ENCODE data around the gene CSPG4. TPM values are rescaled to one million over a fixed set of nuclear protein-coding genes. Genes with fewer than 3 reads are reported as not detected.

Gene CSPG4
- total and polyA plus RNA-seq, 10 donors: 0.89 to 28.6 (median 7.4) TPM

DNA sequence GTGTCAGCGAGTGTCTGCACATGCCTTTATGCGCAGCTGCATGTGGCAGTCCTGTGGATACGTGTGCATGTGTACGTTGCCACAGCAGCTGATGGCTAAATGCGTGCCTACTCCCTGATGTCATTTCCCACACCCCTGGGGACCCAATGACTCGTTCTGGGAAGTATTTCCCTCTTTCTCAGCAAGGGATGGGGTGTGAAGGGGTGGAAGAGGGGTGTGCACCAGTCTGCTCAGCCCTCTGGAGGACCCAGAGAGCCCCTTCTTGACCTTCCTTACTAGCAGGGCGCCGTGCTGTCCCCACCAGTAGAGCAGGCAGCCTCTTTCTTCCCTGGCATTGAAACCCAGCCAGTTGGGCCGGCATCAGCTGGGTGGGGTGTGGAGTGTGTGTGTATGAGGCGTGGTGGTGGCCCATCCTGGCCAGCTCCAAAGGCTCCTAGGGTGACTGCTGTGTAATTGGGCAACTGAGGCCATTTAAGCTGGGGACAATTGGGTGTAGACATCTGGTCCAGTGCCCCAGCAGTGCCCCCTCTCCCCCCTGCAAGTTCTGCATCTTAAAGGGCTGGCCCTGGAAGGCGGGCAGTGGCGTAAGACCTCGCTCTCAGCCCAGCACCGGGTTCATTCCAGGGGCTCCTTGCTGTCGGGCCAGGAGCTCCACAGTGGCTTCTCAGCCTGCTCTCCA, 45.7 kb downstream of the CSPG4 start:
- H3K27me3 ChIP-seq (replicated peaks in 1 of 7): no peaks in the 10 kb centered on the region
- H3K4me3 ChIP-seq: no peak overlapping the region
- 51 to 70% (median 66%) methylated on average over 12 to 15 of the region's 15 CpGs for WGBS, 5 donors
- TF ChIP-seq POLR2AphosphoS5 (IDR thresholded peaks at IDR 0.05) (peak in 2 of 3 donors; percentile 40 to 48), POLR2A (IDR thresholded peaks at IDR 0.05) (no peak)
- H3K4me1 ChIP-seq: peaks cover 0 to 30% (median 12%) of the 10 kb centered on the region in 6 donors
- peak overlapping the region in 6 of 8 donors; percentile 22 to 49 (median 34) for H3K27ac ChIP-seq
- peak; percentile 63 for DNase-seq
- no peaks in the 10 kb centered on the region for H3K36me3 ChIP-seq
- intact Hi-C loops (cut with DNase I; ENCODE audit: low total_unique reads): no loop called here
- no peaks in the 10 kb centered on the region for H3K9me3 ChIP-seq

DNA sequence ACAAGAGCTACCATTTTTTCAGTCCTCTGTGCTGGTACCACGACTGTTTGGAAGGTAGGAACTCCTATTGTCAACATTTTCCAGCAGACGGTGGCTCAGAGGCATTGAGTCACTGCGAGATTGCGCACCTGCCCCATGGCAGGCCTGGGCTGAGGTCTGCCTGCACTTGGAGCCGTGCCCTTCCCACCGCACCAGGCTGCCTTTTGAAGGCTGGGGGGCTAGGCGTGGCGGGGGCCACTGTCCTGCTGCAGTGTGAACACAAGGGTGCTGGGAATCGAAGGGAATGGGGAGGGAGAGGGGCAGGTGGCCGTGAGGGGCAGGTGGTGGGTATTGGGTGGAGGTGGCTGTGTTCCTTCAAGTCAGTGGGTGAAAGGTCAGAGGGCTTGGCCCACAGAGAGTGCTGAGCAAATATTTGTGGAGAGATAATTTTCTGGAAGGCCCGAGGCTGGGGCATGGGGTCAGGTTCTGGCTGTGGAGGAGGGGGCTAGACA, 48.7 kb downstream of the CSPG4 start:
- TF ChIP-seq POLR2AphosphoS5 (IDR thresholded peaks at IDR 0.05) (peak in 1 of 3 donors; percentile 41), POLR2A (IDR thresholded peaks at IDR 0.05) (no peak)
- Histone ChIP-seq H3K27me3 (replicated peaks in 1 of 7) (no peaks in the 10 kb centered on the region), H3K27ac (no peak overlapping the region), H3K4me3 (no peak overlapping the region), H3K9me3 (no peaks in the 10 kb centered on the region), H3K36me3 (peaks cover 0 to 7% (median 0%) of the 10 kb centered on the region in 6 donors), H3K4me1 (peaks cover 2 to 51% (median 22%) of the 10 kb centered on the region in 6 donors)
- intact Hi-C loops (cut with DNase I; ENCODE audit: low total_unique reads): no loop called here
- DNase-seq: no peak
- WGBS, 5 donors: 82 to 86% (median 85%) methylated on average over 5 to 11 of the region's 11 CpGs

DNA sequence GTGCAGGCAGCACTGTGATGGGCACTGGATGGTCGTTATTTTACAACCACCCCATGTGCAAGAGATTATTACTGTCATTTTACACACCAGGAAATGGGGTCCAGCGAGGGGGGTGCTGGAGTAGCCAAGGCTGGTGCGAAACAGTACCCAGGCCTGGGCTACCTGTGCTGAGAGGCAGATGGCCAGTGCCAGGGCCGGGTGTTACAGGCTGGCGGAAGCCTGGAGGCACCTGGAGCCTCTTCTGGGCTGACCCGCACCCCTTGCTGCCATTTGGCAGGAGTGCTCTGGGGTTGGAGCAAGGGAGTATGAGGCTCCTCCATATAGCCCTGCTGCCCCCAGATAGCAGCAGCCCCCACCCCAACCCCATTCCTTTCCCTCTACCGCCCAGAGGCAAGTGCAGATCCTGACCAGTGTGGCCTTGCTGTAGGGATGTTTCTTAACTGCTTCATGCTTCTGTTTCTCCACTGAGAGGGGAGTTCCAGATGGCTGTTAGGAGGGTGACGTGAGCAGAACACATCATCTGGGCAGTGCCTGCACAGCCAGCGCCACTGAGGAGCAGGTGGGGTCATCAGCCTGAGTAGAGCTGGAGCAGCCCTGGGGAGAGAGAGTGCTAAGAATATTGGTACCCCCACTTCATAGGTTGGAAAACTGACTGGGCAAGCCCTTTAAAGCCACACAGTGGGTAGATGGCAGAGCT, 49.7 kb downstream of the CSPG4 start:
- Histone ChIP-seq H3K27me3 (replicated peaks in 1 of 7) (no peaks in the 10 kb centered on the region), H3K4me3 (no peak overlapping the region), H3K4me1 (peaks cover 2 to 61% (median 22%) of the 10 kb centered on the region in 6 donors), H3K9me3 (no peaks in the 10 kb centered on the region), H3K27ac (peak overlapping the region in 2 of 8 donors; percentile 24 to 73), H3K36me3 (peaks cover 0 to 12% (median 4%) of the 10 kb centered on the region in 6 donors)
- WGBS, 5 donors: 84 to 92% (median 88%) methylated on average over 9 of the region's 9 CpGs
- intact Hi-C loops (cut with DNase I; ENCODE audit: low total_unique reads): no loop called here
- DNase-seq: no peak
- TF ChIP-seq POLR2AphosphoS5 (IDR thresholded peaks at IDR 0.05) (no peak), POLR2A (IDR thresholded peaks at IDR 0.05) (no peak)
- TF ChIP-seq, protein P1, sequence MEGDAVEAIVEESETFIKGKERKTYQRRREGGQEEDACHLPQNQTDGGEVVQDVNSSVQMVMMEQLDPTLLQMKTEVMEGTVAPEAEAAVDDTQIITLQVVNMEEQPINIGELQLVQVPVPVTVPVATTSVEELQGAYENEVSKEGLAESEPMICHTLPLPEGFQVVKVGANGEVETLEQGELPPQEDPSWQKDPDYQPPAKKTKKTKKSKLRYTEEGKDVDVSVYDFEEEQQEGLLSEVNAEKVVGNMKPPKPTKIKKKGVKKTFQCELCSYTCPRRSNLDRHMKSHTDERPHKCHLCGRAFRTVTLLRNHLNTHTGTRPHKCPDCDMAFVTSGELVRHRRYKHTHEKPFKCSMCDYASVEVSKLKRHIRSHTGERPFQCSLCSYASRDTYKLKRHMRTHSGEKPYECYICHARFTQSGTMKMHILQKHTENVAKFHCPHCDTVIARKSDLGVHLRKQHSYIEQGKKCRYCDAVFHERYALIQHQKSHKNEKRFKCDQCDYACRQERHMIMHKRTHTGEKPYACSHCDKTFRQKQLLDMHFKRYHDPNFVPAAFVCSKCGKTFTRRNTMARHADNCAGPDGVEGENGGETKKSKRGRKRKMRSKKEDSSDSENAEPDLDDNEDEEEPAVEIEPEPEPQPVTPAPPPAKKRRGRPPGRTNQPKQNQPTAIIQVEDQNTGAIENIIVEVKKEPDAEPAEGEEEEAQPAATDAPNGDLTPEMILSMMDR (IDR thresholded peaks at IDR 0.05 in 8 of 11, conservative IDR thresholded peaks at IDR 0.05 in 3 of 11): no peak

DNA sequence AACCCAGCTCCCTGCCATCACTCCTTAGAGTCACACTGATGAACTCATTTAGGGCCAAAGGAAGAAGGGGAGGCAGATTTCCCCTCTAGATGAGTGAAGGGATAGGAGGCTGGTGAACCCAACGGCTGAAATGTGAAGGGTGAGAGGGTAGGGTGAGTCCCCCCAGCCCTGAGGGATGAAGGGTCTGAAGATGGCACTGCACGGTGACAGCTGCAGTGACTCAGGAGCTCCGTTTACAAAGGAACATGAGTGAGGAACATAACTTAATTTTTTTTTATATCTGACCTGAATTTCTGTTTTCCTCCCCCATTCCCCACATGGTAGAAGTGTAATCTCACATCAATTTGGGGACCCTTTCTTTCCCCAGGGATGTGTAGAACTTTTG, 50.9 kb downstream of the CSPG4 start:
- H3K4me3 ChIP-seq: no peak overlapping the region
- intact Hi-C loops (cut with DNase I; ENCODE audit: low total_unique reads): no loop called here
- H3K9me3 ChIP-seq: no peaks in the 10 kb centered on the region
- WGBS, 5 donors: 60 to 80% (median 67%) methylated on average over 3 of the region's 3 CpGs
- TF ChIP-seq POLR2AphosphoS5 (IDR thresholded peaks at IDR 0.05) (no peak), POLR2A (IDR thresholded peaks at IDR 0.05) (no peak)
- TF ChIP-seq, protein P1 (IDR thresholded peaks at IDR 0.05 in 8 of 11, conservative IDR thresholded peaks at IDR 0.05 in 3 of 11): no peak
- peak overlapping the region in 7 of 8 donors; percentile 61 to 76 (median 73) for H3K27ac ChIP-seq
- H3K4me1 ChIP-seq: peaks cover 2 to 51% (median 16%) of the 10 kb centered on the region in 6 donors
- DNase-seq: no peak
- H3K27me3 ChIP-seq (replicated peaks in 1 of 7): no peaks in the 10 kb centered on the region
- H3K36me3 ChIP-seq: peaks cover 0 to 25% (median 6%) of the 10 kb centered on the region in 6 donors
